ENCODE data around the gene ACOX2.

DNA sequence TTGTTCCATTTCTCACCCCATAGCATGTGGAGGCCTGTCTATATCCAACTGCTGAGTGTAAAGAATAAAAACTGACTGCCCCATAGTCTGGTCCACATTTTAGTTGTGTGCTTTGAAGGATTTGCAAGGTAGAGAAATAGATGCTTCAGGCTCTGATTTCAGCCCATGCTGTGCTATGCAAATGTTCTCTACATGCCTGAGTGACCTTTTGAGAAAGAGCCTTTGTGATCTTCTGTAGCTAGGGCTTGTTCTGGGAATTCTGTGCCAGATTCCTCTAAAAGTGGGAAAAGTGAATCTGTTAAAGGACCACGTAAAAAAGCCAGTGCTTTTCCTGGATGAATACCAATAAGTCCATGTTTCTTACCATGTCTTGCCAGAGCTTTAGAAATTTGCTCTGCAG is 39.9 kb downstream of the ACOX2 start:
- TF ChIP-seq GATA3 (IDR thresholded peaks at IDR 0.05; ENCODE audit: low read depth, low read length): no peak
- TF ChIP-seq GATA2 (IDR thresholded peaks at IDR 0.05; ENCODE audit: low read depth, low read length): no peak

Data from SH-SY5Y (cell line).